Ascending aorta (tissue), 2 donors: ENCODE data around the gene REG1A. TPM values are rescaled to one million over a fixed set of nuclear protein-coding genes. Genes with fewer than 3 reads are reported as not detected.

Source experiments
- DNase-seq, 2 donors: peaks; one replicate each; pipeline ENCODE4 v3.0.0-alpha.2; 2019; ENCODE audit warnings: low spot score in 2 of 2
- H3K27ac ChIP-seq, 2 donors: fragments of 200-600 bp; sonication (generic); one replicate each; pipeline ENCODE4 v1.5.1; 2016 to 2017; ENCODE audit warnings: mild to moderate bottlenecking in 1 of 2
- H3K27me3 ChIP-seq: fragments of 200-600 bp; sonication (generic); one replicate; pipeline ENCODE4 v1.5.1; 2017
- H3K36me3 ChIP-seq, 2 donors: fragments of 200-600 bp; sonication (generic); one replicate each; pipeline ENCODE4 v1.5.1; 2016
- H3K4me1 ChIP-seq, 2 donors: fragments of 200-600 bp; sonication (generic); one replicate each; pipeline ENCODE4 v1.5.1; 2016 to 2017; ENCODE audit warnings: mild to moderate bottlenecking in 1 of 2
- H3K4me3 ChIP-seq, 2 donors: fragments of 200-600 bp; sonication (generic); one replicate each; pipeline ENCODE4 v1.5.1; 2016 to 2017; ENCODE audit warnings: mild to moderate bottlenecking in 1 of 2
- H3K9me3 ChIP-seq, 2 donors: fragments of 200-600 bp; sonication (generic); one replicate each; pipeline ENCODE4 v1.5.1; 2016
- CTCF ChIP-seq, 3 experiments: fragments of 200-600 bp in 2 of 3; fragments of 450-650 bp in 1 of 3; sonication (generic) in 2 of 3; IDR thresholded peaks; one replicate each; pipeline ENCODE4 v1.5.1; 2016 to 2019; ENCODE audit warnings: antibody characterized with exemption in 3 of 3, mild to moderate bottlenecking in 1 of 3, moderate library complexity in 1 of 3
- intact Hi-C: fragments of 100-400 bp; cut with DNase I; formaldehyde crosslinking; loops from one replicate; pipeline ENCODE4 v1.15.1; 2023
- total RNA-seq: library from RNA; depleted of rRNA; stranded (reverse); fragments of >200 nt; gene quantifications from one replicate; pipeline ENCODE4 v1.1.0, GENCODE V29; 2016

Gene REG1A
- total RNA-seq, 1 donor from 2014 or later, result 0.96 TPM

- DNase-seq, result no peak
- Histone ChIP-seq H3K27ac (no peak overlapping the region), H3K27me3 (no peaks in the 10 kb centered on the region), H3K36me3 (no peaks in the 10 kb centered on the region), H3K4me1 (no peaks in the 10 kb centered on the region), H3K4me3 (no peak overlapping the region), H3K9me3 (no peaks in the 10 kb centered on the region)
- intact Hi-C loops, result no loop called here
- TF ChIP-seq CTCF (IDR thresholded peaks at IDR 0.05), result no peak
These were observed 19.1 kb downstream of the REG1A start for GRCh38 chr2:79139423-79139822.

- Histone ChIP-seq H3K27ac (no peak overlapping the region), H3K36me3 (no peaks in the 10 kb centered on the region), H3K4me1 (no peaks in the 10 kb centered on the region), H3K4me3 (no peak overlapping the region), H3K9me3 (no peaks in the 10 kb centered on the region), H3K27me3 (no peaks in the 10 kb centered on the region)
- no peak for TF ChIP-seq CTCF (IDR thresholded peaks at IDR 0.05)
- DNase-seq, result no peak
- intact Hi-C loops, result no loop called here
These were observed 35.7 kb downstream of the REG1A start for GRCh38 chr2:79155826-79156476.

GRCh38 chr2:79159030-79159429, 38.7 kb downstream of the REG1A start:
- H3K36me3 ChIP-seq, result no peaks in the 10 kb centered on the region
- H3K4me1 ChIP-seq, result no peaks in the 10 kb centered on the region
- H3K4me3 ChIP-seq, result no peak overlapping the region
- intact Hi-C loops, result no loop called here
- no peaks in the 10 kb centered on the region for H3K27me3 ChIP-seq
- TF ChIP-seq CTCF (IDR thresholded peaks at IDR 0.05), result no peak
- no peak for DNase-seq
- no peaks in the 10 kb centered on the region for H3K9me3 ChIP-seq
- H3K27ac ChIP-seq, result no peak overlapping the region

GRCh38 chr2:79159653-79160052, 39.4 kb downstream of the REG1A start, which contains the start of gene REG3A:
Gene REG3A (minus strand): TSS chr2:79159753. CDS start chr2:79159405, 348 bp downstream.
- TF ChIP-seq CTCF (IDR thresholded peaks at IDR 0.05), result no peak
- Histone ChIP-seq H3K27ac (no peak within 1 kb of the TSS), H3K27me3 (no peaks in the 10 kb centered on the region), H3K36me3 (no peaks in the 10 kb centered on the region), H3K4me1 (no peaks in the 10 kb centered on the region), H3K9me3 (no peaks in the 10 kb centered on the region), H3K4me3 (no peak within 1 kb of the TSS)
- intact Hi-C loops, result no loop called here
- DNase-seq, result no peak

- Histone ChIP-seq H3K4me1 (no peaks in the 10 kb centered on the region), H3K9me3 (no peaks in the 10 kb centered on the region), H3K36me3 (no peaks in the 10 kb centered on the region), H3K4me3 (no peak overlapping the region), H3K27ac (no peak overlapping the region), H3K27me3 (no peaks in the 10 kb centered on the region)
- intact Hi-C loops, result no loop called here
- DNase-seq, result no peak
- TF ChIP-seq CTCF (IDR thresholded peaks at IDR 0.05), result no peak
These were observed 41.8 kb downstream of the REG1A start for GRCh38 chr2:79162132-79162531.

GRCh38 chr2:79162801-79163200, 42.5 kb downstream of the REG1A start:
- Histone ChIP-seq H3K36me3 (no peaks in the 10 kb centered on the region), H3K27me3 (no peaks in the 10 kb centered on the region), H3K4me3 (no peak overlapping the region), H3K4me1 (no peaks in the 10 kb centered on the region), H3K27ac (no peak overlapping the region), H3K9me3 (no peaks in the 10 kb centered on the region)
- no peak for TF ChIP-seq CTCF (IDR thresholded peaks at IDR 0.05)
- no peak for DNase-seq
- intact Hi-C loops, result no loop called here
